GM21825 (cell line): ENCODE data around the gene RPL37.
A peak's percentile ranks its signal among the peaks of the same experiment; 100 is the strongest.
"Not testable (repeated sequence)": the region's sequence is repeated elsewhere in the genome, so short reads cannot be mapped to it uniquely, and the experiment has no call there.

Experiments used
- ATAC-seq: cut with Tn5 transposase; IDR thresholded peaks from one replicate; pipeline ENCODE4 v1.9.1; 2021; ENCODE audit warnings: mild to moderate bottlenecking, moderate library complexity; ENCODE audit not compliant: unreplicated experiment

RPL37 gene

DNA sequence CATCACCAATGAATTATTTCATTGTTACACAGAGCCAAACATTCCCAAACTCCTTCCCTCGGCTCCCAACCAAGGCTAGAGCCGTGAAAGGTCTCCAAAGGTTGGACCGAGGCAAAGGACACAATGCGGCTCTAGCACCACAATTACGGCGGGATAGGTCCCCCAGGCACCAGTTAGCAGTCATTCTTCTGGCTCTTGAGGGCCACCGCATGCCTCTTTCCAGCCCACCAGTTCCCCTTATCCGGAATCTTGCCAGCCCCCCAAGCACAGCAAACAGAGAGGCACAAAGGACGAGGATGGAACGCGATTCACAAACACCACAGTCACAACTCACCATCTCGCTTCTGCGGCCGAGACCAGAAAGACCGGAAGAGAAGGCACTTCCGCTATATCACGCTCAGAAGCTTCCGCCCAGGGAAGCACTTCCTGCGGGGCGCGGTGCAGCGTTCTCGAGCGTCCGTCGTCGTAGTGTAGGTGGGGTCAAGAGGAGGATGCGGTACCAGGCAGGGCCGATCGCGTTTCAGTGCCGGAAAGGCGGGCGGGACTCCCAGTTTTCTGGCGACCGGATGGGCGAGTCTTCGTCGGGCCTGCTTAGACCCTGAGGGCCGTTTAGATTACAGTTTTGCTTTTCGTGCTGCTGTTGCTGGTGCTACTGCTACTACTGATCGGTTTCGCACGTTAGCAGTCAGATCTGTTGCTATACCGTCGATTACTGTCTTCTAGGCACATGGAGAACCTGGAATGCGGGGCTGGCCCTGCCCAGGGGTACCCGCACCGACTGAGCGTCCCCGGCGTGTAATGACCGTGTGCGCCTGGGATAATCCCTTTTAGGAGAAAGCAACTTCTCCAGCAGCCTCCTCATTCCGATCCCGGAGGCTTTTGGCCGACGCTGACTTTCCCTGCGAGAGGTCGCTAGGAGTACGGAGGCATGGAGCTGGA lies at the start of gene RPL37:
TSS of gene RPL37 (minus strand) at position 374 of the 939 bp plus-strand sequence. CDS start at position 337, 37 bp downstream.
- peak; percentile 98 for ATAC-seq

DNA sequence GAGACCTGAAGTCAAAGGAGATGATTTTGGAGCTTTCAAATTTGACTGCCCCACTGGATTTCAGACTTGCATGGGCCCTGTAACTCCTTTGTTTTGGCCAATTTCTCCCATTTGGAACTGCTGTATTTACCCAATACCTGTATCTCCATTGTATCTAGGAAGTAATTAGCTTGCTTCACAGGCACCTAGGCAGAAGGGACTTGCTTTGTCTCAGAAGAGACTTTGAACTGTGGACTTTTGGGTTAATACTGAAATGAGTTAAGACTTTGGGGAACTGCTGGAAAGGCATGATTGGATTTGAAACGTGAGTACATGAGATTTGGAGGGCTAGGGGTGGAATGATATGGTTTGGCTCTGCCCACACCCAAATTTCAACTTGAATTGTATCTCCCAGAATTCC lies 48.0 kb upstream of the RPL37 start:
- ATAC-seq = not testable (repeated sequence)

- no peak for ATAC-seq
Measured at GRCh38 chr5:40882291-40882690, 47.3 kb upstream of the RPL37 start.

DNA sequence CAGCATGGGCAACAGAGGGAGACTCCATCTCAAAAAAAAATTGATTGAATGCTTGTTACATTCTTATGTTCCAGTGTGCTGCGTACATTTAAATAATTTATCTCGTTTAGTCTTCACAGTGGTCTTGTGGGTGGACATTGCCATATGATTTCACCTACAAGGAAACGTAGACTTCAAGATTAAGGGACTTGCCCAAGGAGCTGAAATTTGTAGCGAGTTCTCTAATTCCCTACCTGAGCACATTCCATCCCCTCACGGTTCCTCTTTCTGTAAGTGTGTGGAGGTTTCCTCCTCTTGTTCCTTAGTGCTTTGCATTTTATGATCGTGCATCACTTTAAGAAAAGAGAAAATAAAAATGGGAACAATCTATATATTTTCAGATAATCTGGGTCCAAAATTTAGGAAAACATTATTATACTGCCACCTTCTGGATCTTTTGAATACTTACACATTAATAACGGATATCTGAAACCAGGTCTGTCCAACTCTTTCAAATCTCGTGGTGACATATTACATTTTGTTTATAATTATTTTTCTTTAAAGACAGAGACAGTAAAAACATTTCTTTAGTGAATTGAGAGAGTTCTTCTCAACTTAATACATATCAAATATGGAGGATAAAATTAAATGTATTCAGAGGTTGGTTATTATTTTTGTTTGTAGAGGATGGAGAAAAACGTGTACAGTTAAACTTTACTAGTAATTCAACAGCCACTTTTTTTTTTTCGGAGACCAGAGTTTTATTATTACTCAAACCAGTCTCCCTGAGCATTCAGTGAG lies 44.3 kb upstream of the RPL37 start:
- no peak for ATAC-seq

DNA sequence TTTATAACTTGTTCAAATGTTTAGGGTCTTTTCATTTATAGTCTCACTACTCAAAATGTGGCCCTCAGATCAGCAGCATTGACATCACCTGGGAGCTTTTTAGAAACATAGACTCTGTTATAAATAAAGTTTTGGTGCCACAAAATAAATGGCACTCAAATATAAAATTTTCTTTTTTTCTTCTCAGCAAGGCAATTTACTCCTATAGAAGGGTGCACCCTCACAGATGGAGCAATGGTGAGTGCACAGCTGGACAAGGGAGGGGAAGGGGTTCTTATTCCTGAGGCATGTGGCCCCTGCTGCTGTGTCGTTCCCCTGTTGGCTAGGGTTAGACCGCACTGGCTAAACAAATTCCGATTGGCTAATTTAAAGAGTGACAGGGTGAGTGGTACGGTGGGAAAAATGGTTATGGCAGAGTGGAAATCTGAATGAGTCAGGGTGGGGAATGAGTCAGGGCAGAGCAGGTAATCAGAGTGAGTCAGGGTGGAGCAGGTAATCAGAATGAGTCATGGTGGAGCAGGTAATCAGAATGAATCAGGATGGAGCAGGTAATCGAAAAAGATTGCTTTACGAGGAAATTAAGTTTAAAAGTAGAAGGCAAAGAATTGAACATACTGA lies 42.5 kb upstream of the RPL37 start:
- ATAC-seq = no peak

GRCh38 chr5:40875958-40876357 lies 40.9 kb upstream of the RPL37 start:
- no peak for ATAC-seq

DNA sequence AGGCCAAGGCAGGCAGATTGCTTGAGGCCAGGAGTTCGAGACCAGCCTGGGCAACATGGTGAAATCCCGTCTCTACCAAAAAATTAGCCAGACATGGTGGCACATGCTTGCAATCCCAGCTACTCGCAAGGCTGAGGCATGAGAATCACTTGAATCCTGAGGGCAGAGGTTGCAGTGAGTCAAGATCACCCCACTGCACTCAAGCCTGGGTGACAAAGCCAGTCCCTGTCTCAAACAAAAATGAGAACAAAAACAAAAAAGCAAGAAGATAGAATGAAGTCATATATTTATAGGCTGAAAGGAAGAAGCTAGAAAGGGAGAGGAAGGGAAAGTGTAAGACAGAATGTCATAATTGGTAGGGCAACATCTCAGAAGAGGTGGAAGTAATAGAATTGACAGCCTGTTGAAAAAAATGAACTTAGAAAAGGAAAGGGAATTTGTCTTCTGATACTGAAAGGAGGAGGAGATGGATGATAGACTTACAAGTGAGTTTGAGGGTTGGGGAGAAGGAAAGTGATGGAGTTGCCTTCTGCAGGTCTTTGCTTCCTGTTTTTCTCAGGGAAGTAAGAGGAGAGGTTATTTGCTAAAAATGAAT lies 38.4 kb upstream of the RPL37 start:
- ATAC-seq = no peak

DNA sequence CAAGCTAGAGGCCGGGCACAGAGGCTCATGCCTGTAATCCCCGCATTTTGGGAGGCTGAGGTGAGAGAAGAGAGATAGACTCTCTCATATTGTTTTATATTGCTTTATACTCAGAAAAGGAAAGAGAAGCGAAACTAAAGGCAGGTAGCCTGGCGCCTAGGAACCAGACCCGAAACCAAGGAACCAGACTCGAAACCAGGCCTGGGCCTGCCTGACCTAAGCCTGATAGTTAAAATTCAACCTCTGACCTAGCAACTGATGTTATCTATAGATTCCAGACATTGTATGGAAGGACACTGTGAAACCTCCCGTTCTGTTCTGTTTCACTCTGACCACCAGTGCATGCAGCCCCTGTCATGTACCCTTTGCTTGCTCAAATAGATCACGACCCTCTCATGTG lies 37.2 kb upstream of the RPL37 start:
- not testable (repeated sequence) for ATAC-seq

DNA sequence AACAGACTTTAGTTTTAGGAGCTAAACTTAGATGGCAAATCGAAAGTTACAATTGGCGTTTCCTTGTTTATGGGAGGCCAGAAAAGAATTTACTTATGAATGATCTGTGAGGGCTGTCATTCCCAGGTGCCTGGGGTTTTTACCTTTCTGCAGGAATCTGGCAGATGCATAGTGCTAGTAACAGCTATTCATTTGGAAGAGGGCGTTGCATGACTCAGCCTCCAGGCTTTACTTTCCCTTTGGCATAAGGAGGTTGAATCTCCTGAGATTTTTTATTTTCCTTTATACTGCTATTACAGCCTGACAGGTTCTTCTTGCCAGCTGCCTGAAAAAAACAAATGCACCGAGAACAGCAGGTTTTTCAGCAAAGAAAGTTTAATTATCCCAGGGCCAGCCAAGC lies 36.2 kb upstream of the RPL37 start:
- no peak for ATAC-seq

DNA sequence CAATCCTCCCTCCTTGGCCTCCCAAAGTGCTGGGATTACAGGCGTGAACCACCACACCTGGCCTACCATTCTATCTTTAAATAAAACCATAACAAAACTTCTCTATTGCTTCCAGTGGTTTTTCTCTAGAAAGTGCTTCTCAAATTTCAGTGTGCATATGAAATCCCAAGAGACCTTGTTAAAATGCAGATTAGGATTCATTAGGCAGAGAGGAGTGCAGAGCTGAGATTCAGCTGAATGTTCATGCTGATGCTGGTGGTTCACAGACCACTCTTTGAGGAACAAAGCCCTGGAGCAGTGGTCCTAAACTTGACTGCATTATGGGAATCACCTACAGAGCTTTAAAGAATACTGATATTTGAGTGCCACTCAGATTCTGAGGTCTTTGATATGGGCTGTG lies 34.4 kb upstream of the RPL37 start:
- ATAC-seq = no peak

DNA sequence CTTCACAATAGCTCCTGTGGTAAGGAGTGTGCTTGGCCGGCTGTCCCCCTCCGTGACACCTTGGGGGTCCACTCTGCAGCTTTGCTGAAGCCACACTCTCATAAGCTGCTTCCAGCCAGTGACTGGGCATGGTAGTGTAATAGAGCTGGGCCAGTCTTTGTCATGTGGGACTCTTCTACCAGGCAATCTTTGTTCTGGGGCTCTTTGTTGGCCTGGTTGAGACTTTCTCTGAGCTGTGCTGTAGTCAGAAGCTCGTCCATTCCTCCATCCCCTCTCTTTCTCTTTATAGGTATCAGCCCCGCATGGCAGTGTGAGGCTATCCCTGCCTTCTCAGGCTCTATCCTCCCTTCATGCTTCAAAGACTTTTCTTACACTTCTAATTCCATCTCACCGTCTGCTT lies 31.8 kb upstream of the RPL37 start:
- no peak for ATAC-seq

DNA sequence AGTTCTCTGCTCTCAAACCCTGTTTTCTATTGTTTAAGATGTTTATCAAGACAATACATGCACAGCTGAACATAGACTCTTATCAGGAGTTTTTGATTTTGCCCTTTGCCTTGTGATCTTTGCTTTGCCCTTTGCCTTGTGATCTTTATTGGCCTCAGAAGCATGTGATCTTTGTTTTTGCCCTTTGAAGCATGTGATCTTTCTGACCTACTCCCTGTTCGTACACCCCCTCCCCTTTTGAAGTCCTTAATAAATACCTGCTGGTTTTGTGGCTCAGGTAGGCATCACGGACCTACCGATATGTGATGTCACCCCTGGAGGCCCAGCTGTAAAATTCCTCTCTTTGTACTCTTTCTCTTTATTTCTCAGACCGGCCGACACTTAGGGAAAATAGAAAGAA lies 30.0 kb upstream of the RPL37 start:
- ATAC-seq = not testable (repeated sequence)

DNA sequence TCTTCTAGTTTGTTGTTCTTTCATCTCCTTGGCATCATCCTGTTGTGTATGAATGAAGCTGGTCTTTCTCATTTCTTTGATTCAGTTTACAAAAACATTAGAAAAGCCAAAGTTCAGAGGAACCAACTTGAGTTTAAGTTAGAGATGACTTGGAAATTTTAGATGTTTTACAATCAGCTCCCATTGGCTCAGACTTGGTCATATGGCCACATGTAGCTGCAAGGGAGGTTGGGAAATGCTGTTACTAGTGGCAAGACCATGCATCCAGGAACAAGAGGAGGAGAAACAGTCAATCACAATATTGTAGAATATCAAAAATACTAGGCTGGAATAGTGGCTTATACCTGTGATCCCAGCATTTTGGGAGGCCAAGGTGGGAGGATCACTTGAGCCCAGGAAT lies 25.7 kb upstream of the RPL37 start:
- ATAC-seq = no peak

- no peak for ATAC-seq
Measured at GRCh38 chr5:40853632-40854192, 18.7 kb upstream of the RPL37 start.

DNA sequence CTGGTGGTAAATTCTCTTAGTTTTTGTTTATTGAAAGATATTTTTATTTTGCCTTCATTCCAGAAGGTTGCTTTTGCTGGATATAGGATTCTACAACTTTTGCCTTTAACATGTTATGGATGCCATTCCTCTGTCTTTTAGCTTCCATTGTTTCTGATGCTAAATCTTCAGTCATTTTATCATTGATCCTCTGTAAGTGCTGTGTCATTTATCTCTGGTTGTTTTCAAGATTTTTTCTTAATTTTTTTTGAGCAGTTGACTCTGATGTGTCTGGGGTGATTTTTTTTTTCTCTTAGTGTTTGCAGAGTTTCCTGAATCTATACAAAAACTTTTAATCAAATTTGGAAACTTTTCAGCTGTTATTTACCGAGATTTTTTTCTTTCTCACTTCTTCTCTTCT lies 12.5 kb upstream of the RPL37 start:
- ATAC-seq = no peak

DNA sequence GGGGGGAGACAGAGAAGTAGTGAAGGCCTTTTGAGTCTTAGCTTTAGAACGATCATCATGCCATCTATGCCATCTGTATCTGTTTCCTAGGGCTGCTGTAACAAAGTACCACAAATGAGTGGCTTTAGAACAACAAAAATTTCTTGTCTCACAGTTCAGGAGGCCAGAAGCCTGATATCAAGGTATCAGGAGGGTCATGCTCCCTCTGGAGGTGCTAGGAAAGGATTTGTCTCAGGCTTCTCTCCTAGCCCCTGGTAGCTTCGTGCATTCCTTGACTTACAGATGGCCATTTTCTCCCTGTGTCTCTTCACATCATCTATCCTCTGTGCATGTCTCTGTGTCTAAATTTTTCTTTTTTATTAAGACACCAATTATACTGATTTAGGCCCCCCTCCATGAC lies 11.3 kb upstream of the RPL37 start:
- no peak for ATAC-seq

DNA sequence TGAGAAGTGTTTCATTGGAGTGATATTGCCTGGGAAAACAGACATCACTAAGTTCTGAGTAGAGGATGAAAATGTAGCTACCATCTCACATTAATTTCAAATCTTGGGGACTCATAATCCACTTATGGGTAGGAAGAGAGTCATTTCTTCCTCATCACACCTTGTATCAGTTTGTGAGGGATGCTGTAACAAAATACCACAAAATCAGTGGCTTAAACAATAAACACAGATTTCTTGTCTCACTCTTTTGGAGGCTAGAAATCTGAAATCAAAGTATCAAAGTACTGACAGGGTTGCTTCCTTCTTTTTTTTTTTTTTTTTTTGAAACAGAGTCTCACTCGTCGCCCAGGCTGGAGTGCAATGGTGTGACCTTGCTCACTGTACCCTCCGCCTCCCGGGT lies 9.5 kb upstream of the RPL37 start:
- no peak for ATAC-seq

GRCh38 chr5:40842351-40842750 lies 7.3 kb upstream of the RPL37 start:
- ATAC-seq = no peak

- no peak for ATAC-seq
Measured at GRCh38 chr5:40841068-40841805, 6.2 kb upstream of the RPL37 start, which contains the start of gene CARD6. Gene CARD6 (plus strand): TSS chr5:40841367. CDS start chr5:40841383, 16 bp downstream.

DNA sequence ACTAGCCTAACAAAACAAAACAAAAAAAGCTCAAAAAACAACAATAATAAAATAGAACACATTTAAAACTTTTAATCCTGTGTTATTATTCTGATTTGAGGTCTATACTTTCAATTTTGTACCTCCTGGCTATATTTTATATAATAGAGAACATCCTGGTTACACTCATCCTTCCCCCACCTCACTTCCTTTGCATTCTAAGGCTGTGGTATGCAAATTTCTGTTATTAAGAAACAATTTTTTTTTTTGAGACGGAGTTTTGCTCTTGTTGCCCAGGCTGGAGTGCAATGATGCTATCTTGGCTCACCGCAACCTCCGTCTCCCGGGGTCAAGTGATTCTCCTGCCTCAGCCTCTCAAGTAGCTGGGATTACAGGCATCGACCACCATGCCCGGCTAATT lies 3.1 kb upstream of the RPL37 start:
- no peak for ATAC-seq
